SKM-1 treated with dmso at 0.1 percent for 144 hours (cell line): ENCODE data around the gene TAX1BP1.

Experiments used
- DNase-seq: peaks from one replicate; lab custom pipeline; 2025; ENCODE audit not compliant: unreplicated experiment; lab: John Stamatoyannopoulos, UW

TAX1BP1 gene

GRCh38 chr7:27737616-27738015 is 2.3 kb upstream of the TAX1BP1 start:
- no peak for DNase-seq

- peak; percentile 43 for DNase-seq
Measured at GRCh38 chr7:27739301-27739908, 557 bp upstream of the TAX1BP1 start.

- DNase-seq: peak; percentile 55
Measured at GRCh38 chr7:27740449-27741086, 606 bp downstream of the TAX1BP1 start.

GRCh38 chr7:27742091-27742710 is 2.2 kb downstream of the TAX1BP1 start:
- peak; percentile 7 for DNase-seq

GRCh38 chr7:27745064-27745583 is 5.2 kb downstream of the TAX1BP1 start:
- DNase-seq: peak; percentile 42

GRCh38 chr7:27746486-27746885 is 6.5 kb downstream of the TAX1BP1 start:
- no peak for DNase-seq

- DNase-seq: no peak
Measured at GRCh38 chr7:27746978-27747377, 7.0 kb downstream of the TAX1BP1 start.

GRCh38 chr7:27747589-27748368 is 7.8 kb downstream of the TAX1BP1 start:
- no peak for DNase-seq

GRCh38 chr7:27750316-27750715 is 10.4 kb downstream of the TAX1BP1 start:
- no peak for DNase-seq

GRCh38 chr7:27751888-27752660 is 12.1 kb downstream of the TAX1BP1 start:
- no peak for DNase-seq

GRCh38 chr7:27753863-27754262 is 13.9 kb downstream of the TAX1BP1 start:
- DNase-seq: no peak

GRCh38 chr7:27756298-27756697 is 16.3 kb downstream of the TAX1BP1 start:
- DNase-seq: no peak

GRCh38 chr7:27759491-27759890 is 19.5 kb downstream of the TAX1BP1 start:
- DNase-seq: no peak

- no peak for DNase-seq
Measured at GRCh38 chr7:27762062-27762461, 22.1 kb downstream of the TAX1BP1 start.

- no peak for DNase-seq
Measured at GRCh38 chr7:27763983-27764508, 24.1 kb downstream of the TAX1BP1 start.

- DNase-seq: no peak
Measured at GRCh38 chr7:27765841-27766240, 25.9 kb downstream of the TAX1BP1 start.

- no peak for DNase-seq
Measured at GRCh38 chr7:27767374-27767773, 27.4 kb downstream of the TAX1BP1 start.

- no peak for DNase-seq
Measured at GRCh38 chr7:27771111-27771510, 31.1 kb downstream of the TAX1BP1 start.

- no peak for DNase-seq
Measured at GRCh38 chr7:27774717-27775328, 34.9 kb downstream of the TAX1BP1 start.

- no peak for DNase-seq
Measured at GRCh38 chr7:27775782-27776181, 35.8 kb downstream of the TAX1BP1 start.
